OCI-LY1 (cell line): Measurements from ENCODE around the gene SLC30A3.

Experiments used
- H2AFZ ChIP-seq: fragments of 200-600 bp; sonication (generic), shearing (Covaris generic); 2 replicates; pipeline ENCODE4 v1.6.0; 2014; ENCODE audit warnings: antibody characterized with exemption, mild to moderate bottlenecking, low read length
- H3F3A ChIP-seq: fragments of 200-600 bp; sonication (generic), shearing (Covaris generic); 2 replicates; pipeline ENCODE4 v1.6.0; 2014; ENCODE audit warnings: mild to moderate bottlenecking, antibody characterized with exemption, low read length, moderate library complexity; ENCODE audit not compliant: insufficient read depth
- H3K27ac ChIP-seq: fragments of 200-600 bp; sonication (generic); 2 replicates; pipeline ENCODE4 v1.5.1; 2014; ENCODE audit warnings: low read length, mixed run types, mild to moderate bottlenecking, low read depth; ENCODE audit not compliant: poor library complexity, severe bottlenecking
- H3K27me3 ChIP-seq: fragments of 200-600 bp; sonication (generic); 2 replicates; pipeline ENCODE4 v1.6.0; 2014; ENCODE audit warnings: antibody characterized with exemption, mild to moderate bottlenecking, low read length, moderate library complexity; ENCODE audit not compliant: insufficient read depth
- H3K36me3 ChIP-seq: fragments of 200-600 bp; sonication (generic); 2 replicates; pipeline ENCODE4 v1.6.1; 2014; ENCODE audit warnings: mild to moderate bottlenecking, antibody characterized with exemption, low read length, moderate library complexity, mixed read lengths; ENCODE audit not compliant: insufficient read depth
- H3K4me1 ChIP-seq: fragments of 200-600 bp; sonication (generic); 2 replicates; pipeline ENCODE4 v1.5.1; 2014; ENCODE audit warnings: mild to moderate bottlenecking, low read length, moderate library complexity; ENCODE audit not compliant: insufficient read depth, severe bottlenecking
- H3K4me2 ChIP-seq: fragments of 200-600 bp; sonication (generic), shearing (Covaris generic); 2 replicates; pipeline ENCODE4 v1.6.1; 2014; ENCODE audit warnings: low read length
- H3K4me3 ChIP-seq: fragments of 200-600 bp; sonication (generic); 2 replicates; pipeline ENCODE4 v1.5.1; 2014; ENCODE audit warnings: low read length, low read depth, mild to moderate bottlenecking, mixed read lengths; ENCODE audit not compliant: poor library complexity, severe bottlenecking
- H3K79me2 ChIP-seq: fragments of 200-600 bp; shearing (Covaris generic); 2 replicates; pipeline ENCODE4 v1.6.1; 2016; ENCODE audit warnings: mixed run types, low read length, mixed read lengths; ENCODE audit not compliant: insufficient read depth
- H3K9ac ChIP-seq: fragments of 200-600 bp; sonication (generic), shearing (Covaris generic); 2 replicates; pipeline ENCODE4 v1.6.1; 2014; ENCODE audit warnings: mild to moderate bottlenecking, low read length, mixed read lengths
- H3K9me2 ChIP-seq: fragments of 200-600 bp; sonication (generic), shearing (Covaris generic); 2 replicates; pipeline ENCODE4 v1.6.1; 2014; ENCODE audit warnings: low read depth, mild to moderate bottlenecking, low read length, mixed read lengths
- H3K9me3 ChIP-seq: fragments of 200-600 bp; shearing (Covaris generic); 2 replicates; pipeline ENCODE4 v1.6.1; 2014; ENCODE audit warnings: low read length, mixed read lengths
- H4K20me1 ChIP-seq: fragments of 200-600 bp; sonication (generic), shearing (Covaris generic); 2 replicates; pipeline ENCODE4 v1.6.0; 2016; ENCODE audit warnings: mild to moderate bottlenecking, low read length; ENCODE audit not compliant: insufficient read depth
- CTCF ChIP-seq: fragments of 200-600 bp; sonication (generic), shearing (Covaris generic); IDR thresholded peaks from 2 replicates; pipeline ENCODE4 v1.5.1; 2017; ENCODE audit warnings: mild to moderate bottlenecking, antibody characterized with exemption, low read length, moderate library complexity, mixed read lengths
- EZH2 ChIP-seq: fragments of 200-600 bp; sonication (generic), shearing (Covaris generic); IDR thresholded peaks from 2 replicates; pipeline ENCODE4 v1.8.0; 2017; ENCODE audit warnings: borderline replicate concordance, mixed run types, mild to moderate bottlenecking, antibody characterized with exemption, low read length, moderate library complexity, mixed read lengths

Gene SLC30A3

GRCh38 chr2:27237341-27237945 is 25.4 kb downstream of the SLC30A3 start:
- H3F3A ChIP-seq: no peaks in the 10 kb centered on the region
- H3K9me2 ChIP-seq: no peaks in the 10 kb centered on the region
- no peak overlapping the region for H2AFZ ChIP-seq
- H3K9me3 ChIP-seq: no peaks in the 10 kb centered on the region
- H3K4me1 ChIP-seq: no peaks in the 10 kb centered on the region
- H3K27me3 ChIP-seq: no peaks in the 10 kb centered on the region
- H3K4me2 ChIP-seq: no peak overlapping the region
- peaks cover 99% of the 10 kb centered on the region for H3K36me3 ChIP-seq
- TF ChIP-seq CTCF (no peak), EZH2 (no peak)
- no peak overlapping the region for H3K4me3 ChIP-seq
- H4K20me1 ChIP-seq: no peaks in the 10 kb centered on the region
- no peaks in the 10 kb centered on the region for H3K79me2 ChIP-seq
- H3K9ac ChIP-seq: no peak overlapping the region
- no peak overlapping the region for H3K27ac ChIP-seq

- H3K27me3 ChIP-seq: no peaks in the 10 kb centered on the region
- no peaks in the 10 kb centered on the region for H4K20me1 ChIP-seq
- no peak overlapping the region for H3K4me2 ChIP-seq
- H3K9me2 ChIP-seq: no peaks in the 10 kb centered on the region
- H3K9me3 ChIP-seq: no peaks in the 10 kb centered on the region
- H3K79me2 ChIP-seq: no peaks in the 10 kb centered on the region
- H3K36me3 ChIP-seq: peaks cover 99% of the 10 kb centered on the region
- H3K4me3 ChIP-seq: no peak overlapping the region
- H3K9ac ChIP-seq: no peak overlapping the region
- H3K27ac ChIP-seq: no peak overlapping the region
- H2AFZ ChIP-seq: no peak overlapping the region
- no peak for TF ChIP-seq CTCF
- no peak for TF ChIP-seq EZH2
- H3K4me1 ChIP-seq: no peaks in the 10 kb centered on the region
- no peaks in the 10 kb centered on the region for H3F3A ChIP-seq
These were observed 26.2 kb downstream of the SLC30A3 start for GRCh38 chr2:27236626-27237025.

- Histone ChIP-seq H4K20me1 (no peaks in the 10 kb centered on the region), H2AFZ (no peak overlapping the region), H3K9me2 (no peaks in the 10 kb centered on the region), H3K9ac (no peak overlapping the region), H3K4me3 (no peak overlapping the region), H3K27ac (no peak overlapping the region), H3K36me3 (peaks cover 99% of the 10 kb centered on the region), H3K79me2 (no peaks in the 10 kb centered on the region), H3K4me1 (no peaks in the 10 kb centered on the region), H3K27me3 (no peaks in the 10 kb centered on the region), H3K9me3 (no peaks in the 10 kb centered on the region), H3F3A (no peaks in the 10 kb centered on the region), H3K4me2 (no peak overlapping the region)
- no peak for TF ChIP-seq CTCF
- no peak for TF ChIP-seq EZH2
These were observed 26.7 kb downstream of the SLC30A3 start for GRCh38 chr2:27236136-27236535.
